HL-60/S4 treated with retinoic acid at 250 ng/mL for 4 days and 3 days (cell line): ENCODE results near the gene KCNJ11.

Experiments
- in situ Hi-C: fragments of 300-500 bp; cut with MboI; formaldehyde crosslinking; loops from 2 replicates; pipeline ENCODE4 v1.7.0; 2022; ENCODE audit warnings: low sequenced_read_pairs

KCNJ11 gene

DNA sequence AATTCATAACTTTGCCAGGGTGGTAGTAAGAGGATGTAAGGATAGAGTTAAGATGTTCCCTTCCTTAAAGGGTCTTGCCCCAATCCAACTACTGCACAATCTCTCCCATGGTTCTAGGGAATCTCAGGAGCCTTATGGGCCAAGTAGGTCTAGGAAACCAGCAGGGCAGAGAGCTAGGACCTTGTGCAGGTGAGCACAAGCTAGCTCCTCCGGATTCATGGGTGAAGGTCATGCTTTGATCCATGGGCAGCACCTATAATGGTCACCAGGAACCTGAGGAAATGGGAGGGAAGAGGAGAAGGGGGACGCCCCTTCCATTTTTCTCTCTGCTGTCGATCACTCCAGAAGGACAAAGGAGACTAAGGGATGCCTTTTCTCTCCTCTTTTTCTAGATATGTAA is 16.8 kb downstream of the KCNJ11 start:
- in situ Hi-C loops, result no loop called here

DNA sequence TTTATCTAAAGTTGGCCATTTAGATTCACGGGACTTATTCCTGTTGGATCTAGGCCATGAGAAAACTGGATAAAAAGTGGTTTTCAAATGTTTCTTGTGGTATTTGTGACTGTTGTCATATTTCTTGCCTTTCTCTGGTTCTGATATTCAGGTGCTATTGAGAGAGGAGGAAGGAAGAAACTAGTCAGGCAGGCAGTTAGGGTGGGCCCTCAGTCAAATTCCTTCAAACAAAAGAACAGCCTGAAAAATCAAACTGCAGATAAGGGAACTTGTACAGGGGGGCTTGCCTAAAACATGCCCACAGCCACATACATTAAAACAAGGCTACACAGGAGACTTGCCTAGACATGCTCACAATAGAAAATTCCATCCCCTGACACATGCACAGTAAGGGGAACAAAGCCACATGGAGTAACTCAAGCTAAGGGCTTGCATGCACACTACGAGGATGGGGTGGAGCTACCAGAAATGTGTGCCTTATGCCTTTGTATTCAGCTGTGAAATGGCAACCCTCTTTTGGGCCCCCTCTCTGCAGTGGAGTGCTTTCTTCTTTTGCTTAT is 18.7 kb downstream of the KCNJ11 start:
- in situ Hi-C loops, result no loop called here

DNA sequence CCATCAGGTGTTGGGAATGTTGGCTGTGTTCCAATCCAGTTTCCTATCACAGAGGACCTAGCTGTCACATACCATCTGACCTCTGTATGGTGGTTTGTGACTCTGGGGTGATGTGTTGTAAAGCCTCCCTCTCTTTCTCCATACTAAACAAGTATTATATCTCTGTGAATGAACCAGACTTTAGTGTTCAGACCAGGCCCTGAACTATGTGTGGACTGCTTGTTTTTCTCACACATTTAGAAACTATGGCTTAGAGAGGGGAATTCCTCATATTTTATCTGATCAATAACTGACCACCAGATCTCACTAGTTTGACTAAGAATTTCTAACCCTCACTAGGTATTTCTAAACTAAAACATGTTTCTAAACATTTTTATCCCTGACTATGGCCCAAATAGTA is 19.4 kb downstream of the KCNJ11 start:
- in situ Hi-C loops, result no loop called here

DNA sequence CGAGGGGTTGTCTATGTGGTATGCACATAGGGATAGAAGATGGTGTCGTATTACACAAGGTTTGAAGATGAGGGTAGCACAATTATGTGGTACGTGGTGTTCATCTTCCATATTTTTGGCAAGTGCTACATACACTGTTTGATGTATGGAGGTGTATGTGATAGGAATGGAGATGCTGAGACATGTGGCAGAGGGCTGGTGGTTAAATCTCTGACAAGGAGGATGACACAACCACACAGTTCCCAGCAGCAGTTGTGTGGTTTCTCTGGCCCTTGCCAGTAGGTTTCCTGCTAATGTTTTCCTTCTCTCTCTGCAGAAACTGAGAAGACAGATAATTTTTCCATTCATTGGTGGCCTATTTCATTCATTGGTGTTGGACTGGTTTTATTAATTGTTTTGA is 19.9 kb downstream of the KCNJ11 start:
- in situ Hi-C loops, result no loop called here

DNA sequence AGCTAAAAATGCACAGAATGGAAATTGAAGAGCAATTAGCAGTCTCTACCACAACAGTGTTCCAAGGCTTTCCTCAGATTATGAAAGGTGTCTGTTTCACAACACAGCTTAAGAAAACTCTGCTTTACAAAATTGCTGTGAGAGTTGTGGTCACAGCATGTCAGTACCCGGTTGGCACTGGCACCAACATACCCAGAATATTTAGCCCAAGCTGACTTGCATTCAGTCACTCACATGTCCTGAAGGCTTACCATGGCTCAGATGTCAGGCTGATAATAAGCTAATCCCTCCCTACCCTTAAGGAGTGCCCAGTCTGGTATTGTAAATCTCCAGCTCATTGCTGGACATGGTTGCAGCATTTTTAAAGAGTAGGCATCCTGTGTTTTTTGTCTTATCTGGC is 22.0 kb downstream of the KCNJ11 start:
- in situ Hi-C loops, result no loop called here

DNA sequence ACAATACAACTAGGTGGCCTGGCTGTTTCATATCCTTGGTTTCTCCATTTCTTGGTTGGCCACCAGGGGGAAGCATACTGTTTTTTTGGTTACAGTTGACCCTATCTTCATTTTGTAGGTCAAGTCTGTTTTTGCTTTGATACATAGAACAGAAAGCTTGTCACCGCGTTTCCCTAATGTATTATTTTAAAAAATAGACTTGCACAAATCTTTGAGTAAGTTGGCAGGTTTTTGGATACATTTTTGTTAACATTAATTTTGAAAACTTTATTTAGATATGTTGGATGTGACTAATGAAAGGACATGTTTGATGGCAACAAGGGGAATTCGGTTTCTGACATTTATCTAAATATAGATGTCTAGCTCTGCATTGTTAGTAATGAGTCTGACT is 33.9 kb downstream of the KCNJ11 start:
- in situ Hi-C loops, result no loop called here

DNA sequence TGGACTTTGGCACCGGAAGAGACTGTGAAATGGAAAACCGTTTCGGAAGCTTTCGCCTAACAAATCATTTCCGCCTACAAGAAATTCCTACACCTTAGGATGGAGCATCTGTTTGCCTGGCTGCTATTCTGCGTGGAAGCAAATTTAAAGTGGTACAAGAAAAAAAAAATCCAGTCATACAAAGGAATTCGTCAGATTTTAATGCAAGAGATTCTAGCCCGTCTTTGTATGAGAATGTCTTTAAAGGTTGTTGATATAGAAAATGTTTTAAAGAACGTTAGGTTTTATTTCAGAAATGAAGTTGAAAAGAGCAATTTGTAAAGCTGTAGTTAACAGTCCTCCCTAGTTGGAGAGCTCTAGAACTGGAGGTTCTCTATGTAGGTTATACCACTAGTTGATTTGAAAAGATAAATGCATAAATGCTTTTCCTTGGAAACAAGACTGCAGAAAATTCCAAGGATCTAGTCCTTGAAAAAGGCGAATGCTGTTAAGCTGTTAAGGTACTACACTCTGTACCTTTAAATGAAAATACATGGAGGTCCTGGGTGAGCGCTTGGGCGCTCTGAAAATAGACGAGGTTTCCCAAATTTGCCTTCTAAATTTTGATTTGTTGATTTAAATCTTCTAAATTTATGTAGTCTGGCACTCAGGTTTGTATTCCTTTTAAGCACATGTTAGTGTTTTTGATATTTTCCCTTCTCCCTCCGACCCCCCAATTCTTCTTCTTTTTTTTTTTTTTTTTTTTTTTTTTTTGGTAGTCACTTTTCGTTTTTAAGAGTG is 34.4 kb downstream of the KCNJ11 start:
- in situ Hi-C loops, result no loop called here

DNA sequence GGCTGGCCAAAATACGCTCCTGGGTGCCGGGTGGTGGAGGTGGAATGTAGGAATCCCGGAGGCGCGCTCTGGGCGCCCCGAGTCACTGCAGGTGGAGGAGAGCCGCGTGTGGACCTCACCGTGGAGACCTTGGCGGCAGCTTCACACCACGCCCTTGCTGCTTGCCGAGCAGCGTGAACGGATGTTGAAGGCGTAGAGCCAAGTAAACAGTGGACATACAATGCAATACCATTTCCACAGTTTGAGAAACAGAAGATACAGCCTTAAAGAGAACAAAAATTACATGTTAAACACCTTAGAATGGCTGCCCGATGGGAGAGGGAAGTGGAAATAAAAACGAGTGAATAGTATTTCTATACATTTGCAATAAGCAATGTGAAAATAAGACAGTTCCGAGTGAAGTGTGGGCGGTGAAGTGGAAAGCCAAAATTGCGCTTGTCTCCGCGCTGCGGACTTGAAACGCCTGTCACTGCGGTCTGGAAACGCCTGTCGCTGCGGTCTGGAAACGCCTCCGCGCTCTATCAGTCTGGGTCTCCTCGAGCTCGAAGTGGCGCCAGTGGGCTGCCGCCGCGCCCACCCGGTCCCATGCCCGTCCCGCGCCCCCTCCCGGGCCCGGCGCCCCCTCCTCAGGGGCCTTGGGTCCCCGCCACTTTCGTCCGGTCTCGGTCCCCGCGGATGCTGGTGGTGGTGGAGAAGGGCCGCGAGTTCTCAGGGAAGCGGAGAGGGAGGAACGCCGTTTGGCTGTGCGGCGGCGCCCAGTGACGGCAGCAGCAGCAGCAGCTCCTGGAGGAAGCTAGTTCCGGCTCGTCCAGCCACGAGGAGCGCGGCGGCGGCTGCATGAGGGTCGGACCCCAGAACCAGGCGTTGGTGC is 35.3 kb downstream of the KCNJ11 start:
- in situ Hi-C loops, result no loop called here

DNA sequence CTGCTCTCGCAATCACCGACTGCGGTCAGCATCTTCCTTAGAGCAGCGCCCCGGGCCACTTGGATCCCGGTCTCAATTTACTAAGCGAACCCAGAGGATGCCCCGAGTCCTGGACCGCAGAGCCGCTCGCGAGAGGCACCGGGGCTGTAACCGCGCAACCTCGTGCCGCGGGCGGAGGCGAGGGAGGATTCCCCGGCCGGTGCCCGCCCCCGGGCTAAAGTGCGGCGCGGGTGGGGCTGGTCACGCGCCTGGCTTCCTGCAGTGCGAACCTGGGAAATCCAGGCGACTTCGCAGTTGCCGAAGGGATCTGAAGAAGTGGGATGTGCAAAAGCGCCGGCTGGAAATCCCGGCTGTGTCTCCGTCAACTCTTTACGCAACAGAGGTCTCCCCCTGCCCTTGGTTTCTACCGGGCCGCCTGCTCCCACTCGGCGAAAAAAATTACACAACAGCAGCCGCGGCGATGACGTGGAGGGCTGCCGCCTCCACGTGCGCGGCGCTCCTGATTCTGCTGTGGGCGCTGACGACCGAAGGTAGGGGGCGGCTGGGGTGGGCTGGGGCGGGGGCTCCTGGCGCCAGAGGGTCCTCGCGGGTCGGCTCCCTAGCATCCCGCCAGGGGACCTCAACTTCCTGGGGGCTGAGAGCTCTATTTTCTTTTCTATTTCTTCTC is 36.8 kb downstream of the KCNJ11 start, which contains the start of gene NCR3LG1:
Gene NCR3LG1, plus strand, starts transcription at position 291 of the 667 bp plus-strand sequence. Its CDS starts 170 bp downstream, at position 461.
- in situ Hi-C loops, result no loop called here

DNA sequence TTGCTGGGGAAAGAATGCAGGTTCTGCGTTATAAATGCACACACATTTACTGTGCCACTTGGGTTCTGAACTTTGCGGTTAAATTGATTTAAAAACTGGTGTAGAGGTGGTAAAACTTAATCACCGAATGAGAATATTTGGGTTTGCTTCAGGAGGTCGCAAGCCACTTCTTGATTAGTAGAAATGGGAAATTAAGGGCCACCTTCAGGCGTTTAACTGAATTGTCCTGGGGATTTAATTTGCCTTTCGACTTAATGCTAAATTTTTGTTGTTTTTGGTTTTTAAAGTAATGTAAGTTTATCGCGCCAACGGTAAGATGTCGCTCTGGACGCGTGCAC is 37.3 kb downstream of the KCNJ11 start:
- in situ Hi-C loops, result no loop called here

DNA sequence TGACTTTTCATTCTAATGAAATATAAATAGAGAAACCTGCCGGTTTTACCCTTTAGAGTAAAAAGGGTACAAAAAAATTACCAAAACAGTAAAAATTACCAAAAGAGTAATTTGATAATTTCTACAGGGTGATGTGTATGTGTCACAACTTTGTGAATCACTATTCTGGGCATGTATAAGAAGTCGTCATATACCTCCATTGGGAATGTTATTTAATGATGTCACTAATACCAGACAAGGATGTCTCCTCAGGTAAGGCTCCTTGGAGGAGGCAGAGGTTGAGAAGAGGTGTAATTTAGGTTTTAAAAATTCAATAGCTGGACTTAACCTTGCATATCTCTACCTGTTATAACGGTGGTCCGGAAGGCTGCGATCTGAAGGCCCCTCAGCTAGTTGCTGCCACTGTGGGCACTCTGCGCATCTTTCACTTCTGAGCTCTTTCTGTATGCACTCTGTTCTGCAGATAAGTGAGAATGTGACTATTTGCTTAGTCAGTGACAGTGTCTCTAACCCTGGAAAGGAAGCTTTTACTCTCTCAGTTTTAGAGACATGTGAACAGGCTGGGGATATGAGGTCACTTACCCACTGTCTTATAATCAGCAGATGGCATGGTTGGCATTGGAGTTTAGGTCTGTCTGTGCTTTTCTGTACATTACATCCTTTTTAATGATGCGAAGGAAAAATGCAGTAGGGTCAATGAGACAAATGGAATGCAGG is 37.8 kb downstream of the KCNJ11 start:
- in situ Hi-C loops, result no loop called here

DNA sequence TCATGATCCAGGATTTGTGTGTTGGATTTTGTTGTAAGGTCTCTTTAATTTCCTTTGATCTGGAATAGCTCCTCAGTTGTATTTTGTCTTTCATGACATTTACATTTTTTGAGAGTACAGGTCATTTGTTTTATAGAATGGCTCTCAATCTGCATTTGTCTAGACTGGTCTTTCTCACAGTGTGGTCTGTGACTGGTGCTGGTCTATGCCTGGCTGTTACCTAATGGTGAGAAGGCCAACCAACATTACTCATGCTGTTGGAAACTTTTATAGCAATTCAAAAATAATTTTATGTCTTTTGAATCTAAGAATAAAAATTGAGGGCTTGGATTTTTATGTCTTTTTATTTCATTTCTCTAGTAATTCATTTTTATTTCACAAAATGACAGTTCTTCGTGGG is 40.8 kb downstream of the KCNJ11 start:
- in situ Hi-C loops, result no loop called here

DNA sequence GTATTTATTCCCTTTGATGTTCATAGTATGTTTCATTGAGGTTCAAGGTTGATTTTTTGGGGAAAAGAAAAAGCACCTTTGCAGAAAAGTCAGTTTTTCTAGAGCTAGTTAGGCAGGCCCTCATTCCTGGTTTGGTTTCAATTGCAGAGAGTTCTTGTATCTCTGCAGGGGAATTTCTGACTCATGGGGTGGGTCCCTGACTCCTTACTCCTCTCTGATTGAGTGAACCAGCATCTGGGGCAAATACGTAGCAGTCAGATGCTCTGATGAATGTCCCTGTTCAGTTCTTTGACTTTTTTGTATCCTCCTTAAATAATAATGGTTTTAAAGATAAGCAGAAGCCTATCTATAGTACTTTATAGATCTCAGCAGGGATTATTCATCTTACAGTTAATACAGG is 44.6 kb downstream of the KCNJ11 start:
- in situ Hi-C loops, result no loop called here

DNA sequence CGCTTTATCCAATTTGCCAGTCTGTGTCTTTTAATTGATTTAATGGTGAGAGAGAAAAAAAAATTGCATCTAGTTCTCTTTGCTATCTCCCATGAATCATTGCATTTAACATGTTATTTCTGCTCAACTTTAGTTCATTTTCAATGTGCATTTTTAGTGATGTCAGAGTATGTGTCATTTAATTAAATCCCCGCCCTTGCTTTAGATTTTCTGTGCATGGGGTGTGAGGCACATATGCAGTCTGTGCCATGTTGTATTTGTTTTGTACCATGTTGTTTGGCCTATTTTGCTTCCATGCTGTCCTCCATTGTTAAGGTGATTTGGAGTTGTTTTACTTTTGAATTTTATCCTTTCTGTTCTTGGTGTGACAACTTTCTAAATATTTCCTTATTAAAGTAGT is 45.2 kb downstream of the KCNJ11 start:
- in situ Hi-C loops, result no loop called here
